ENCODE results near the gene CDIP1. TPM values are rescaled to one million over a fixed set of nuclear protein-coding genes. Genes with fewer than 3 reads are reported as not detected.

CDIP1 gene
- total RNA-seq, 2 donors from 2014 or later = 21.1 to 30.6 TPM

DNA sequence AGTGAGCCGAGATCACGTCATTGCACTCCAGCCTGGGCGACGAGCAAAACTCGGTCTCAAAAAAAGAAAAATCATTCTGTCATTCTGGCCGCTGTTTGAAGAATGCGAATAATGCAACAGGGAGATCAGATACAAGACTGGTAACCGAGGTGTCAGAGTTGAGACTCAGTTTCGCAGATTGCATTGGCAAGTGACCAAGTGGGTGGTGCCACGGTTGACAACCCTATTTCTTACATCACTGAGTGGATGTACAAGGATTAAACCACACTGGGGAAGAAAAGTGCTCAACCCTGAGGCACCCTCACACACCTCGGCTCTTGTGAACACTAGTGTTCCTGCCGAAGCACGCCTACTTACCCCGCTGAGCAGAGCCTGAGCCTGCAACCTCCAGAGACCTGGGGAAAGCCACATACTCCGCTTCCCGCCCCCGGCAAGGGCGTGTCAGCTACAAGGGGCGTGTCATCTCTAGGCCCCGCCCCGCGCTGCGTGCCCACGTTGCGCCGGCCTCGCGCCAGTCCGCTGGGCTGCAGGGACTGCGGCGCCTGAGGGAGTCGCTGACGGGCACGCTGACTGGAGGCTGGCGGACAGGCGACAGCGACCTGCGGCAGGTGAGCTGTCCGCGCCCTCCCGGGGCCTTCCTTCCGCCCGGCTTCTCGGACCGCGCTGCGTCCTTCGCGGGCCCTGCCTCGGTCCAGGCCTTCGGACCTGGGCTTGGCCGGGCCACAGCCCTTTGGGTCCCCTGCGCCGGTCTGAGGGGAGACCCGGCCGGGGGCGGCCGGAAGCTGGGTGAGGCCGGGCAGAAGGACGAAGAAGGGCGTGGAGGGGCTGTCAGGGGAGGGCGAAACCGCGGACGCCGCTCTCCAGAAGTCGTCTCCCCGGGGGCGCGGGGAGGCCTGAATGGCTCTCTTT is 62.4 kb downstream of the CDIP1 start, which contains the start of gene HMOX2:
Gene HMOX2, plus strand, starts transcription at position 519 of the 909 bp plus-strand sequence. CDS start 29,127 bp downstream, outside the sequence.
- Histone ChIP-seq H3K27ac (peak within 1 kb of the TSS; percentile 78 to 85), H3K27me3 (replicated peaks; ENCODE audit: insufficient read depth) (no peaks in the 10 kb centered on the region), H3K4me3 (peak within 1 kb of the TSS; percentile 76 to 81), H3K36me3 (no peaks in the 10 kb centered on the region), H3K9me3 (no peaks in the 10 kb centered on the region), H3K4me1 (replicated peaks) (no peaks in the 10 kb centered on the region)
- DNase-seq (ENCODE audit: low spot score) = peak; percentile 93
- intact Hi-C loops (cut with DNase I) = no loop called here
- TF ChIP-seq POLR2A (IDR thresholded peaks at IDR 0.05) = peak; percentile 97
- TF ChIP-seq, protein P1, sequence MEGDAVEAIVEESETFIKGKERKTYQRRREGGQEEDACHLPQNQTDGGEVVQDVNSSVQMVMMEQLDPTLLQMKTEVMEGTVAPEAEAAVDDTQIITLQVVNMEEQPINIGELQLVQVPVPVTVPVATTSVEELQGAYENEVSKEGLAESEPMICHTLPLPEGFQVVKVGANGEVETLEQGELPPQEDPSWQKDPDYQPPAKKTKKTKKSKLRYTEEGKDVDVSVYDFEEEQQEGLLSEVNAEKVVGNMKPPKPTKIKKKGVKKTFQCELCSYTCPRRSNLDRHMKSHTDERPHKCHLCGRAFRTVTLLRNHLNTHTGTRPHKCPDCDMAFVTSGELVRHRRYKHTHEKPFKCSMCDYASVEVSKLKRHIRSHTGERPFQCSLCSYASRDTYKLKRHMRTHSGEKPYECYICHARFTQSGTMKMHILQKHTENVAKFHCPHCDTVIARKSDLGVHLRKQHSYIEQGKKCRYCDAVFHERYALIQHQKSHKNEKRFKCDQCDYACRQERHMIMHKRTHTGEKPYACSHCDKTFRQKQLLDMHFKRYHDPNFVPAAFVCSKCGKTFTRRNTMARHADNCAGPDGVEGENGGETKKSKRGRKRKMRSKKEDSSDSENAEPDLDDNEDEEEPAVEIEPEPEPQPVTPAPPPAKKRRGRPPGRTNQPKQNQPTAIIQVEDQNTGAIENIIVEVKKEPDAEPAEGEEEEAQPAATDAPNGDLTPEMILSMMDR (IDR thresholded peaks at IDR 0.05) = peak in 3 of 4 experiments; percentile 25 to 54 (median 48)
- peak; percentile 96 for TF ChIP-seq POLR2AphosphoS5 (IDR thresholded peaks at IDR 0.05)
- 9% methylated on average over 70 of the region's 70 CpGs for WGBS

- H3K27me3 ChIP-seq (replicated peaks; ENCODE audit: insufficient read depth) = no peaks in the 10 kb centered on the region
- intact Hi-C loops (cut with DNase I) = no loop called here
- peak within 1 kb of the TSS; percentile 64 to 69 for H3K4me3 ChIP-seq
- peak within 1 kb of the TSS; percentile 85 to 86 for H3K27ac ChIP-seq
- peak; percentile 93 for DNase-seq (ENCODE audit: low spot score)
- TF ChIP-seq, protein P1 (IDR thresholded peaks at IDR 0.05) = peak in 2 of 4 experiments; percentile 32 to 39
- TF ChIP-seq POLR2AphosphoS5 (IDR thresholded peaks at IDR 0.05) = peak; percentile 96
- TF ChIP-seq POLR2A (IDR thresholded peaks at IDR 0.05) = peak; percentile 70
- H3K9me3 ChIP-seq = no peaks in the 10 kb centered on the region
- no peaks in the 10 kb centered on the region for H3K36me3 ChIP-seq
- WGBS = 2% methylated on average over 59 of the region's 60 CpGs
- no peaks in the 10 kb centered on the region for H3K4me1 ChIP-seq (replicated peaks)
These were observed 64.2 kb downstream of the CDIP1 start, which contains the start of gene NMRAL1 for GRCh38 chr16:4474192-4474961. NMRAL1 (minus strand) TSS chr16:4474625; CDS start chr16:4474132, 493 bp downstream.

DNA sequence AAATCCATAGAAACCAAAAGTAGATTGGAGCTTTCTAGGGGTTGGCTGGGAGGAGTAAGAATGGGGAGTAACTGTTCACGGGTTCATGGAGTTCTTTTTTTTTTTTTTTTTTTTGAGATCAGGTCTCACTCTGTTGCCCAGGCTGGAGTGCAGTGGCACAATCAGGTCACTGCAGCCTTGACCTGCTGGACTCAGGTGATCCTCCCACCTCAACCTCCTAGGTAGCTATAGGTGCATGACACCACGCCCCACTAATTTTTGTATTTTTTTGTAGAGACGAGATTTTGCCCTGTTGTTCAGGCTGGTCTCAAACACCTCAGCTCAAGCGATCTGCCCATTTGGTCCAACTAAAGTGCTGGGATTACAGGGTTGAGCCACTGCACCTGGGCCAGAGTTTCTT is 65.7 kb downstream of the CDIP1 start:
- TF ChIP-seq, protein P1 (IDR thresholded peaks at IDR 0.05) = no peak
- TF ChIP-seq POLR2A (IDR thresholded peaks at IDR 0.05) = no peak
- no peak for TF ChIP-seq POLR2AphosphoS5 (IDR thresholded peaks at IDR 0.05)
- Histone ChIP-seq H3K4me1 (replicated peaks) (no peaks in the 10 kb centered on the region), H3K27ac (no peak overlapping the region), H3K4me3 (no peak overlapping the region), H3K9me3 (no peaks in the 10 kb centered on the region), H3K27me3 (replicated peaks; ENCODE audit: insufficient read depth) (no peaks in the 10 kb centered on the region), H3K36me3 (no peaks in the 10 kb centered on the region)
- WGBS = 57% methylated on average over 4 of the region's 4 CpGs
- DNase-seq (ENCODE audit: low spot score) = no peak
- intact Hi-C loops (cut with DNase I) = no loop called here

- Histone ChIP-seq H3K9me3 (no peaks in the 10 kb centered on the region), H3K36me3 (no peaks in the 10 kb centered on the region), H3K4me3 (no peak overlapping the region), H3K4me1 (replicated peaks) (no peaks in the 10 kb centered on the region), H3K27ac (no peak overlapping the region), H3K27me3 (replicated peaks; ENCODE audit: insufficient read depth) (no peaks in the 10 kb centered on the region)
- no peak for DNase-seq (ENCODE audit: low spot score)
- WGBS = 94% methylated on average over 5 of the region's 5 CpGs
- intact Hi-C loops (cut with DNase I) = no loop called here
- TF ChIP-seq, protein P1 (IDR thresholded peaks at IDR 0.05) = no peak
- no peak for TF ChIP-seq POLR2AphosphoS5 (IDR thresholded peaks at IDR 0.05)
- TF ChIP-seq POLR2A (IDR thresholded peaks at IDR 0.05) = no peak
These were observed 66.7 kb downstream of the CDIP1 start for GRCh38 chr16:4471869-4472268.

All from prostate gland (tissue), 2 donors.